WTC11 (cell line): Measurements from ENCODE around the gene POGZ. TPM values are rescaled to one million over a fixed set of nuclear protein-coding genes. Genes with fewer than 3 reads are reported as not detected.

Experiments used
- ATAC-seq: fragments of 200-7000 bp; cut with Tn5 transposase; 2 replicates; pipeline ENCODE4 v1.10.0; 2021; ENCODE audit warnings: mild to moderate bottlenecking, moderate library complexity
- CTCF ChIA-PET: fragments of 300-600 bp; sonication (Branson Sonifier 250); formaldehyde crosslinking; loops from one replicate; lab custom pipeline; 2021; ENCODE audit warnings: antibody characterized with exemption; lab: Charles Lee
- POLR2A ChIA-PET: fragments of 350-600 bp; sonication (Branson Sonifier 250); formaldehyde crosslinking; loops from one replicate; lab custom pipeline; 2021; ENCODE audit warnings: antibody characterized with exemption; lab: Charles Lee
- DNase-seq: peaks from one replicate; pipeline ENCODE4 v3.0.0; 2021; ENCODE audit warnings: low spot score
- H3K27ac Mint-ChIP-seq: 2 replicates; pipeline ENCODE4 v1.8.0; 2021; ENCODE audit warnings: mixed read lengths
- H3K27me3 Mint-ChIP-seq: 2 replicates; pipeline ENCODE4 v1.8.0; 2021; ENCODE audit warnings: low read depth, mild to moderate bottlenecking, moderate library complexity, mixed read lengths
- H3K36me3 Mint-ChIP-seq: 2 replicates; pipeline ENCODE4 v1.8.0; 2021; ENCODE audit warnings: mixed read lengths
- H3K4me1 Mint-ChIP-seq: 2 replicates; pipeline ENCODE4 v1.8.0; 2022; ENCODE audit warnings: mixed read lengths
- H3K4me3 Mint-ChIP-seq: 2 replicates; pipeline ENCODE4 v1.8.0; 2021; ENCODE audit warnings: mild to moderate bottlenecking, moderate library complexity, mixed read lengths
- H3K9me3 Mint-ChIP-seq: 2 replicates; pipeline ENCODE4 v1.8.0; 2021; ENCODE audit warnings: mixed read lengths
- AR ChIP-seq: fragments of 250-450 bp; sonication (Bioruptor Pico); IDR thresholded peaks from 2 replicates; pipeline ENCODE4 v1.9.0; 2021; ENCODE audit warnings: mild to moderate bottlenecking
- CBFB ChIP-seq: sonication (generic); formaldehyde crosslinking; IDR thresholded peaks from 2 replicates; pipeline ENCODE4 v1.8.1; 2022; ENCODE audit warnings: mild to moderate bottlenecking, low read depth, missing genetic modification reagents
- E2F1 ChIP-seq: sonication (generic); formaldehyde crosslinking; IDR thresholded peaks from 2 replicates; pipeline ENCODE4 v1.8.0; 2022; ENCODE audit warnings: mild to moderate bottlenecking, missing genetic modification reagents
- E2F4 ChIP-seq: sonication (generic); formaldehyde crosslinking; IDR thresholded peaks from 2 replicates; pipeline ENCODE4 v1.8.1; 2022; ENCODE audit warnings: low read depth, mild to moderate bottlenecking, moderate library complexity, missing genetic modification reagents, borderline replicate concordance
- GRHL2 ChIP-seq: fragments of 250-450 bp; sonication (Bioruptor Pico); IDR thresholded peaks from 2 replicates; pipeline ENCODE4 v1.8.0; 2022; ENCODE audit warnings: mild to moderate bottlenecking, moderate library complexity; ENCODE audit not compliant: insufficient replicate concordance, severe bottlenecking
- HMGA2 ChIP-seq: fragments of 250-450 bp; sonication (Bioruptor Pico); IDR thresholded peaks from 2 replicates; pipeline ENCODE4 v1.4.0; 2021; ENCODE audit warnings: mild to moderate bottlenecking, moderate library complexity
- MXD4 ChIP-seq: fragments of 250-450 bp; sonication (Bioruptor Pico); IDR thresholded peaks from 2 replicates; pipeline ENCODE4 v1.8.0; 2021; ENCODE audit warnings: mild to moderate bottlenecking, moderate library complexity, borderline replicate concordance
- MYBL2 ChIP-seq: sonication (generic); formaldehyde crosslinking; IDR thresholded peaks from 2 replicates; pipeline ENCODE4 v1.8.1; 2023; ENCODE audit warnings: mild to moderate bottlenecking, moderate library complexity, missing genetic modification reagents
- SOX15 ChIP-seq: fragments of 250-450 bp; sonication (Bioruptor Pico); IDR thresholded peaks from 2 replicates; pipeline ENCODE4 v1.9.0; 2021; ENCODE audit warnings: mild to moderate bottlenecking
- ZNF121 ChIP-seq: sonication (generic); formaldehyde crosslinking; IDR thresholded peaks from 2 replicates; pipeline ENCODE4 v1.8.0; 2023; ENCODE audit warnings: missing genetic modification reagents
- ZNF416 ChIP-seq: fragments of 250-450 bp; sonication (Bioruptor Pico); IDR thresholded peaks from 2 replicates; pipeline ENCODE4 v1.9.0; 2021; ENCODE audit warnings: mild to moderate bottlenecking, inconsistent platforms
- ZNF425 ChIP-seq: fragments of 250-450 bp; sonication (Bioruptor Pico); conservative IDR thresholded peaks from 2 replicates; pipeline ENCODE4 v1.9.0; 2021; ENCODE audit warnings: mild to moderate bottlenecking
- total RNA-seq: library from RNA; stranded (reverse); gene quantifications from 3 replicates; pipeline ENCODE4 v1.2.3, GENCODE V29; 2021
- TF ChIP-seq, protein P1 (sequence below): sonication (generic); formaldehyde crosslinking; IDR thresholded peaks from 2 replicates; pipeline ENCODE4 v1.8.0; 2022; ENCODE audit warnings: mild to moderate bottlenecking, missing genetic modification reagents

POGZ gene
- total RNA-seq, 1 experiment from 2014 or later = 88.1 TPM

DNA sequence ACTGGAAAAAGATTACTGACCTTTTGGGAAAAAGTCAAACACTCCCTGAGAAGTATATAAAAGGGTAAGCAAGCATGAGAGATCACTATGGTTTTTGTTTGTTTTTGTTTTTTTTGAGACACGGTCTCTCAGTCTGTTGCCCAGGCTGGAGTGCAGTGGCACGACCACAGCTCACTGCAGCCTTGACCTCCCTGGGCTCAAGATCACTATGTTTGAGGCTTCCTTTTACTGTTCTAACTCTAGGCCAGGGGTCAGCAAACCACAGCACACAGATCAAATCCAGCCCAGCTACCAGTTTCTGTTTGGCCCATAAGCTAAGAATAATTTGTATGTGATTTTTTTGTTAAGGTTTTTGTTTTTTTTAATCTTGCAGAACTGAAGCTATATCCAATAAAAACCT lies 34.2 kb downstream of the POGZ start (continued):
- no peak for TF ChIP-seq MYBL2
- TF ChIP-seq AR (CRISPR knock-in tag) = no peak
- TF ChIP-seq SOX15 (CRISPR knock-in tag) = no peak
- no peak for TF ChIP-seq E2F1 (CRISPR knock-in tag)
- no peak for TF ChIP-seq MXD4
- no peak for TF ChIP-seq ZNF416
- no peak for TF ChIP-seq E2F4 (CRISPR knock-in tag)

DNA sequence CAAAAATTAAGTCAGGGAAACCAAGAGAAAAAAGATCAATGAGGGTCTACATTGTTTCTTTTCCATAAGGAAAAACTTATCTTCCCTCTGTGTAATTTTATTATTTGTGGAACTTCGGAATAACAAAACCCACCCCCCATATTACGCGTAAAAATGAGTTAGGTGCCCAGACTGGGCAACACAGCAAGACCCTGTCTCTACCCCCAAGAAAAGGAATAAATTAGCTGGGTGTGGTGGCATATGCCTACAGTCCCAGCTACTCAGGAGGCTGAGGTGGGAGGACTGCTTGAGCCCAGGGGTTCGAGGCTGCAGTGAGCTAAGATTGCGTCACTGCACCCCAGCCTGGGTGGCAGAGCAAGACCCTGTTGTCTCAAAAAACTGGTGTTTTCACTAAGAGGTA lies 39.5 kb downstream of the POGZ start:
- CTCF ChIA-PET = interaction anchor here (0.8 kb wide), 1 partner anchor 581 kb away, joined by 3 read pairs; no protein-coding TSS in a partner anchor
- H3K36me3 Mint-ChIP-seq = peaks cover 74% of the 10 kb centered on the region
- DNase-seq = no peak
- H3K27ac Mint-ChIP-seq = no peak overlapping the region
- TF ChIP-seq HMGA2 (CRISPR knock-in tag) (no peak), ZNF121 (CRISPR knock-in tag) (peak; percentile 89; the same call in 1 of the 2 replicates)
- TF ChIP-seq, all 79 proteins: peak for 1
- no peaks in the 10 kb centered on the region for H3K27me3 Mint-ChIP-seq
- ATAC-seq = no peak
- no peak overlapping the region for H3K4me3 Mint-ChIP-seq
- H3K4me1 Mint-ChIP-seq = no peaks in the 10 kb centered on the region
- POLR2A ChIA-PET = no interaction called here
- no peaks in the 10 kb centered on the region for H3K9me3 Mint-ChIP-seq

DNA sequence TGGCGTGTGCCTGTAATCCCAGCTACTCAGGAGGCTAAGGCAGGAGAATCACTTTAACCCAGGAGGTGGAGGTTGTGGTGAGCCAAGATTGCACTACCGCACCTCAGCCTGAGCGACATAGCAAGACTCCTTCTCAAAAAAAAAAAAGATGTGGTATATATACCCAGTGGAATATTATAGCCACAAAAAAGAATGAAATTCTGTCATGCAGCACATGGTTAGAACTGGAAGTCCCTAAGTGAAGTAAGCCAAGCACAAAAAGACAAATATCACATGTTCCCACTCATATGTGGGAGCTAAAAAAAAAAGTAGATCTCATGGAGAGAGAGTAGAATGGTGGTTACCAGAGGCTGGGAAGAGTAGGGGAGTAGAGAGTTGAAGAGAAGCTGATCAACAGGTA lies 41.2 kb downstream of the POGZ start:
- no peaks in the 10 kb centered on the region for H3K9me3 Mint-ChIP-seq
- DNase-seq (no peak), ATAC-seq (no peak)
- no peaks in the 10 kb centered on the region for H3K4me1 Mint-ChIP-seq
- H3K36me3 Mint-ChIP-seq = peaks cover 69% of the 10 kb centered on the region
- H3K4me3 Mint-ChIP-seq = no peak overlapping the region
- ChIA-PET CTCF (no interaction called here), POLR2A (no interaction called here)
- no peak overlapping the region for H3K27ac Mint-ChIP-seq
- no peak for TF ChIP-seq GRHL2 (CRISPR knock-in tag)
- no peak for TF ChIP-seq CBFB (CRISPR knock-in tag)
- no peak for TF ChIP-seq ZNF425 (CRISPR knock-in tag)
- no peaks in the 10 kb centered on the region for H3K27me3 Mint-ChIP-seq

DNA sequence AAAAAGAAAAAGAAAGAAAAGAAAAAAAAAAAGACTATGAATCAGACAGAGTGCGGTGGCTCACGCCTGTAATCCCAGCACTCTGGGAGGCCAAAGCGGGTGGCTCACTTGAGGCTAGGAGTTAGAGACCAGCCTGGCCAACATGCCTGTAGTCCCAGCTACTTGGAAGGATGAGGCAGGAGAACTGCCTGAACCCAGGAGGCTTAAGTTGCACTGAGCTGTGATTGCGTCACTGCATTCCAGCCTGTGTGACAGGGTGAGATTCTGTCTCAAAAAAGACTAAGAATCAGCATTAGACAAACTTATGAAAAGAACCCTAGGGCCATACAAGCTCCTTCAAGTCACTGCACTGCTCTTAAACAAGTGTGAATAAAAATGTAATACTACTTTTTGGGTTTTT lies 43.1 kb downstream of the POGZ start:
- POLR2A ChIA-PET = interaction anchor here (0.7 kb wide), 2 partner anchors 13 to 106 kb away, joined by 6 to 7 read pairs; no protein-coding TSS in a partner anchor
- DNase-seq (no peak), ATAC-seq (no peak)
- H3K27me3 Mint-ChIP-seq = no peaks in the 10 kb centered on the region
- H3K4me1 Mint-ChIP-seq = no peaks in the 10 kb centered on the region
- H3K9me3 Mint-ChIP-seq = no peaks in the 10 kb centered on the region
- peaks cover 66% of the 10 kb centered on the region for H3K36me3 Mint-ChIP-seq
- CTCF ChIA-PET = interaction anchor here (0.7 to 1.0 kb wide), 3 partner anchors 10 to 392 kb away, joined by 3 to 4 read pairs (median 3); no protein-coding TSS in a partner anchor
- H3K27ac Mint-ChIP-seq = no peak overlapping the region
- H3K4me3 Mint-ChIP-seq = no peak overlapping the region
- TF ChIP-seq, protein P1, sequence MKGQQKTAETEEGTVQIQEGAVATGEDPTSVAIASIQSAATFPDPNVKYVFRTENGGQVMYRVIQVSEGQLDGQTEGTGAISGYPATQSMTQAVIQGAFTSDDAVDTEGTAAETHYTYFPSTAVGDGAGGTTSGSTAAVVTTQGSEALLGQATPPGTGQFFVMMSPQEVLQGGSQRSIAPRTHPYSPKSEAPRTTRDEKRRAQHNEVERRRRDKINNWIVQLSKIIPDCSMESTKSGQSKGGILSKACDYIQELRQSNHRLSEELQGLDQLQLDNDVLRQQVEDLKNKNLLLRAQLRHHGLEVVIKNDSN (CRISPR knock-in tag) = no peak
